Measurements from ENCODE around the gene PAOX.

Gene PAOX

GRCh38 chr10:133338080-133339071 lies 40.7 kb upstream of the PAOX start:
- Histone ChIP-seq H3K9me3 (ENCODE audit: control insufficient read depth, insufficient read depth, low read length) (no peaks in the 10 kb centered on the region), H3K4me1 (ENCODE audit: control insufficient read depth, insufficient read depth, low read length) (peaks cover 4% of the 10 kb centered on the region; the same call in 1 of the 2 replicates), H3K4me3 (ENCODE audit: low read length) (no peak overlapping the region), H3K27me3 (ENCODE audit: control insufficient read depth, insufficient read depth, low read length) (peaks cover 30% of the 10 kb centered on the region; the same call in 1 of the 2 replicates), H3K36me3 (ENCODE audit: control insufficient read depth, insufficient read depth, low read length) (peaks cover 2% of the 10 kb centered on the region; the same call in 1 of the 2 replicates), H3K27ac (ENCODE audit: low read length) (no peak overlapping the region)
- 100% methylated on average over 9 of the region's 10 CpGs for WGBS (ENCODE audit: insufficient coverage, insufficient read length)
- DNase-seq (ENCODE audit: low read depth, low spot score) = no peak

- no peaks in the 10 kb centered on the region for H3K9me3 ChIP-seq (ENCODE audit: control insufficient read depth, insufficient read depth, low read length)
- H3K27ac ChIP-seq (ENCODE audit: low read length) = no peak overlapping the region
- peaks cover 5% of the 10 kb centered on the region; the same call in 1 of the 2 replicates for H3K4me1 ChIP-seq (ENCODE audit: control insufficient read depth, insufficient read depth, low read length)
- DNase-seq (ENCODE audit: low read depth, low spot score) = no peak
- 100% methylated on average over 3 of the region's 13 CpGs for WGBS (ENCODE audit: insufficient coverage, insufficient read length)
- H3K27me3 ChIP-seq (ENCODE audit: control insufficient read depth, insufficient read depth, low read length) = peaks cover 23% of the 10 kb centered on the region; the same call in 1 of the 2 replicates
- H3K36me3 ChIP-seq (ENCODE audit: control insufficient read depth, insufficient read depth, low read length) = peaks cover 2% of the 10 kb centered on the region; the same call in 1 of the 2 replicates
- no peak overlapping the region for H3K4me3 ChIP-seq (ENCODE audit: low read length)
Observed at GRCh38 chr10:133339708-133340380, 39.2 kb upstream of the PAOX start.

GRCh38 chr10:133341983-133342382 lies 37.1 kb upstream of the PAOX start:
- no CpG with 5 or more reads among the region's 4 CpGs for WGBS (ENCODE audit: insufficient coverage, insufficient read length)
- Histone ChIP-seq H3K4me3 (ENCODE audit: low read length) (no peak overlapping the region), H3K9me3 (ENCODE audit: control insufficient read depth, insufficient read depth, low read length) (no peaks in the 10 kb centered on the region), H3K27ac (ENCODE audit: low read length) (no peak overlapping the region), H3K27me3 (ENCODE audit: control insufficient read depth, insufficient read depth, low read length) (peaks cover 5% of the 10 kb centered on the region; the same call in 1 of the 2 replicates), H3K4me1 (ENCODE audit: control insufficient read depth, insufficient read depth, low read length) (0 out of 2 replicates have a peak, but pooled peaks cover 3% of the 10 kb centered on the region), H3K36me3 (ENCODE audit: control insufficient read depth, insufficient read depth, low read length) (no peaks in the 10 kb centered on the region)
- DNase-seq (ENCODE audit: low read depth, low spot score) = no peak

GRCh38 chr10:133342942-133343341 lies 36.1 kb upstream of the PAOX start:
- Histone ChIP-seq H3K27me3 (ENCODE audit: control insufficient read depth, insufficient read depth, low read length) (no peaks in the 10 kb centered on the region), H3K27ac (ENCODE audit: low read length) (no peak overlapping the region)
- no CpG with 5 or more reads among the region's 8 CpGs for WGBS (ENCODE audit: insufficient coverage, insufficient read length)

GRCh38 chr10:133343558-133343957 lies 35.5 kb upstream of the PAOX start:
- H3K4me1 ChIP-seq (ENCODE audit: control insufficient read depth, insufficient read depth, low read length) = 0 out of 2 replicates have a peak, but pooled peaks cover 3% of the 10 kb centered on the region
- WGBS (ENCODE audit: insufficient coverage, insufficient read length) = no CpG with 5 or more reads among the region's 9 CpGs
- no peaks in the 10 kb centered on the region for H3K9me3 ChIP-seq (ENCODE audit: control insufficient read depth, insufficient read depth, low read length)
- H3K4me3 ChIP-seq (ENCODE audit: low read length) = no peak overlapping the region
- DNase-seq (ENCODE audit: low read depth, low spot score) = no peak
- no peaks in the 10 kb centered on the region for H3K27me3 ChIP-seq (ENCODE audit: control insufficient read depth, insufficient read depth, low read length)
- H3K27ac ChIP-seq (ENCODE audit: low read length) = no peak overlapping the region
- no peaks in the 10 kb centered on the region for H3K36me3 ChIP-seq (ENCODE audit: control insufficient read depth, insufficient read depth, low read length)

More at GRCh38 chr10:133342942-133343341, 36.1 kb upstream of the PAOX start:
- H3K9me3 ChIP-seq (ENCODE audit: control insufficient read depth, insufficient read depth, low read length) = no peaks in the 10 kb centered on the region
- 0 out of 2 replicates have a peak, but pooled peaks cover 3% of the 10 kb centered on the region for H3K4me1 ChIP-seq (ENCODE audit: control insufficient read depth, insufficient read depth, low read length)
- DNase-seq (ENCODE audit: low read depth, low spot score) = no peak
- no peaks in the 10 kb centered on the region for H3K36me3 ChIP-seq (ENCODE audit: control insufficient read depth, insufficient read depth, low read length)
- H3K4me3 ChIP-seq (ENCODE audit: low read length) = no peak overlapping the region

- WGBS (ENCODE audit: insufficient coverage, insufficient read length) = no CpG with 5 or more reads among the region's 5 CpGs
- no peak for DNase-seq (ENCODE audit: low read depth, low spot score)
- no peaks in the 10 kb centered on the region for H3K27me3 ChIP-seq (ENCODE audit: control insufficient read depth, insufficient read depth, low read length)
- H3K4me1 ChIP-seq (ENCODE audit: control insufficient read depth, insufficient read depth, low read length) = 0 out of 2 replicates have a peak, but pooled peaks cover 3% of the 10 kb centered on the region
- no peaks in the 10 kb centered on the region for H3K36me3 ChIP-seq (ENCODE audit: control insufficient read depth, insufficient read depth, low read length)
- H3K4me3 ChIP-seq (ENCODE audit: low read length) = no peak overlapping the region
- no peaks in the 10 kb centered on the region for H3K9me3 ChIP-seq (ENCODE audit: control insufficient read depth, insufficient read depth, low read length)
- H3K27ac ChIP-seq (ENCODE audit: low read length) = no peak overlapping the region
Observed at GRCh38 chr10:133344236-133344635, 34.8 kb upstream of the PAOX start.

GRCh38 chr10:133346413-133346812 lies 32.6 kb upstream of the PAOX start:
- WGBS (ENCODE audit: insufficient coverage, insufficient read length) = no CpG with 5 or more reads among the region's 11 CpGs

GRCh38 chr10:133347710-133348517 lies 31.1 kb upstream of the PAOX start:
- H3K4me1 ChIP-seq (ENCODE audit: control insufficient read depth, insufficient read depth, low read length) = peaks cover 5% of the 10 kb centered on the region
- no peaks in the 10 kb centered on the region for H3K36me3 ChIP-seq (ENCODE audit: control insufficient read depth, insufficient read depth, low read length)
- no peak for DNase-seq (ENCODE audit: low read depth, low spot score)
- no peaks in the 10 kb centered on the region for H3K9me3 ChIP-seq (ENCODE audit: control insufficient read depth, insufficient read depth, low read length)
- H3K27me3 ChIP-seq (ENCODE audit: control insufficient read depth, insufficient read depth, low read length) = no peaks in the 10 kb centered on the region
- H3K4me3 ChIP-seq (ENCODE audit: low read length) = no peak overlapping the region
- no peak overlapping the region for H3K27ac ChIP-seq (ENCODE audit: low read length)
- WGBS (ENCODE audit: insufficient coverage, insufficient read length) = no CpG with 5 or more reads among the region's 16 CpGs

More at GRCh38 chr10:133346413-133346812, 32.6 kb upstream of the PAOX start:
- H3K27ac ChIP-seq (ENCODE audit: low read length) = no peak overlapping the region
- H3K36me3 ChIP-seq (ENCODE audit: control insufficient read depth, insufficient read depth, low read length) = no peaks in the 10 kb centered on the region
- no peak for DNase-seq (ENCODE audit: low read depth, low spot score)
- H3K27me3 ChIP-seq (ENCODE audit: control insufficient read depth, insufficient read depth, low read length) = no peaks in the 10 kb centered on the region
- H3K9me3 ChIP-seq (ENCODE audit: control insufficient read depth, insufficient read depth, low read length) = no peaks in the 10 kb centered on the region
- H3K4me3 ChIP-seq (ENCODE audit: low read length) = no peak overlapping the region
- peaks cover 5% of the 10 kb centered on the region; the same call in 1 of the 2 replicates for H3K4me1 ChIP-seq (ENCODE audit: control insufficient read depth, insufficient read depth, low read length)

- Histone ChIP-seq H3K4me3 (ENCODE audit: low read length) (no peak overlapping the region), H3K36me3 (ENCODE audit: control insufficient read depth, insufficient read depth, low read length) (no peaks in the 10 kb centered on the region), H3K27me3 (ENCODE audit: control insufficient read depth, insufficient read depth, low read length) (no peaks in the 10 kb centered on the region), H3K27ac (ENCODE audit: low read length) (no peak overlapping the region), H3K9me3 (ENCODE audit: control insufficient read depth, insufficient read depth, low read length) (no peaks in the 10 kb centered on the region), H3K4me1 (ENCODE audit: control insufficient read depth, insufficient read depth, low read length) (peaks cover 2% of the 10 kb centered on the region)
- WGBS (ENCODE audit: insufficient coverage, insufficient read length) = 100% methylated on average over 6 of the region's 8 CpGs
- DNase-seq (ENCODE audit: low read depth, low spot score) = no peak
Observed at GRCh38 chr10:133349160-133349568, 29.9 kb upstream of the PAOX start.
